HG03135 (cell line): ENCODE measurements around the gene MLN.

ENCODE experiments used
- ATAC-seq: cut with Tn5 transposase; IDR thresholded peaks from one replicate; pipeline ENCODE4 v1.9.1; 2021; ENCODE audit warnings: mild to moderate bottlenecking, moderate library complexity; ENCODE audit not compliant: unreplicated experiment

The MLN gene

GRCh38 chr6:33816911-33817310 is 13.1 kb upstream of the MLN start:
- ATAC-seq, result no peak

- no peak for ATAC-seq
These were observed 12.1 kb upstream of the MLN start for GRCh38 chr6:33815854-33816253.

GRCh38 chr6:33813990-33814985 is 10.5 kb upstream of the MLN start:
- ATAC-seq, result no peak

- no peak for ATAC-seq
These were observed 9.6 kb upstream of the MLN start for GRCh38 chr6:33813246-33813904.

- ATAC-seq, result no peak
These were observed 8.9 kb upstream of the MLN start for GRCh38 chr6:33812669-33813068.

GRCh38 chr6:33809594-33809993 is 5.8 kb upstream of the MLN start:
- no peak for ATAC-seq

GRCh38 chr6:33808641-33809180 is 4.9 kb upstream of the MLN start:
- no peak for ATAC-seq

- ATAC-seq, result no peak
These were observed 3.8 kb upstream of the MLN start for GRCh38 chr6:33807606-33808005.

GRCh38 chr6:33806841-33807240 is 3.0 kb upstream of the MLN start:
- ATAC-seq, result no peak

GRCh38 chr6:33802186-33802958 is 1.4 kb downstream of the MLN start:
- no peak for ATAC-seq

GRCh38 chr6:33801611-33802010 is 2.2 kb downstream of the MLN start:
- ATAC-seq, result no peak

GRCh38 chr6:33800248-33800969 is 3.4 kb downstream of the MLN start:
- no peak for ATAC-seq

GRCh38 chr6:33799454-33800113 is 4.2 kb downstream of the MLN start:
- no peak for ATAC-seq

- no peak for ATAC-seq
These were observed 5.4 kb downstream of the MLN start for GRCh38 chr6:33798343-33798848.

- no peak for ATAC-seq
These were observed 6.0 kb downstream of the MLN start for GRCh38 chr6:33797626-33798342.

GRCh38 chr6:33794910-33795623 is 8.7 kb downstream of the MLN start:
- no peak for ATAC-seq

- no peak for ATAC-seq
These were observed 10.8 kb downstream of the MLN start for GRCh38 chr6:33792981-33793380.

GRCh38 chr6:33791620-33792019 is 12.2 kb downstream of the MLN start:
- ATAC-seq, result no peak
